HG02973 (cell line): ENCODE results near the gene TTC28.

Experiments used
- ATAC-seq: cut with Tn5 transposase; IDR thresholded peaks from one replicate; pipeline ENCODE4 v1.9.1; 2021; ENCODE audit warnings: moderate library complexity; ENCODE audit not compliant: unreplicated experiment

TTC28 gene

GRCh38 chr22:28015046-28015425, 664.6 kb downstream of the TTC28 start:
- ATAC-seq: no peak

- ATAC-seq: no peak
Observed at GRCh38 chr22:28014211-28015045, 665.2 kb downstream of the TTC28 start.

GRCh38 chr22:28013611-28014010, 666.0 kb downstream of the TTC28 start:
- no peak for ATAC-seq

- no peak for ATAC-seq
Observed at GRCh38 chr22:28012832-28013460, 666.7 kb downstream of the TTC28 start.

GRCh38 chr22:28009272-28009827, 670.3 kb downstream of the TTC28 start:
- ATAC-seq: no peak

GRCh38 chr22:28008649-28009048, 671.0 kb downstream of the TTC28 start:
- no peak for ATAC-seq

- no peak for ATAC-seq
Observed at GRCh38 chr22:28008056-28008455, 671.6 kb downstream of the TTC28 start.

- ATAC-seq: no peak
Observed at GRCh38 chr22:28006271-28006670, 673.4 kb downstream of the TTC28 start.

- no peak for ATAC-seq
Observed at GRCh38 chr22:28005513-28005912, 674.1 kb downstream of the TTC28 start.

- no peak for ATAC-seq
Observed at GRCh38 chr22:28004021-28004420, 675.6 kb downstream of the TTC28 start.

GRCh38 chr22:28002863-28003565, 676.6 kb downstream of the TTC28 start:
- no peak for ATAC-seq

- ATAC-seq: no peak
Observed at GRCh38 chr22:28002181-28002700, 677.4 kb downstream of the TTC28 start.

GRCh38 chr22:28001171-28001835, 678.3 kb downstream of the TTC28 start:
- ATAC-seq: no peak

- no peak for ATAC-seq
Observed at GRCh38 chr22:28000361-28000760, 679.3 kb downstream of the TTC28 start.

GRCh38 chr22:27999876-28000275, 679.8 kb downstream of the TTC28 start:
- no peak for ATAC-seq

- ATAC-seq: no peak
Observed at GRCh38 chr22:27998511-27999410, 680.9 kb downstream of the TTC28 start.

GRCh38 chr22:27997538-27997937, 682.1 kb downstream of the TTC28 start:
- ATAC-seq: no peak

GRCh38 chr22:27996981-27997380, 682.7 kb downstream of the TTC28 start:
- no peak for ATAC-seq

GRCh38 chr22:27996529-27996925, 683.1 kb downstream of the TTC28 start:
- no peak for ATAC-seq
